ENCODE data around the gene CFAP70.

GRCh38 chr10:73332379-73332778 is 26.3 kb downstream of the CFAP70 start:
- TF ChIP-seq EZH2phosphoT487 (IDR thresholded peaks at IDR 0.05; ENCODE audit: insufficient read depth, low read depth) (no peak), EZH2 (IDR thresholded peaks at IDR 0.05; ENCODE audit: insufficient read depth, poor library complexity, severe bottlenecking) (no peak)

Data from GM23248 (cell line).